ENCODE data around the gene NTRK2.

- TF ChIP-seq CTCF (IDR thresholded peaks at IDR 0.05) (no peak), POLR2A (IDR thresholded peaks at IDR 0.05) (no peak)
These were observed 289.8 kb downstream of the NTRK2 start for GRCh38 chr9:84959339-84959738.
